HEK293T (cell line): ENCODE results near the gene GYPC.

Experiments
- FOXK2 ChIP-seq: fragments of 450-650 bp; IDR thresholded peaks from 2 replicates; pipeline ENCODE4 v1.6.1; 2016; ENCODE audit warnings: mild to moderate bottlenecking
- FOXM1 ChIP-seq: fragments of 450-650 bp; IDR thresholded peaks from 2 replicates; pipeline ENCODE4 v1.6.1; 2017; ENCODE audit warnings: mild to moderate bottlenecking, borderline replicate concordance
- HDGF ChIP-seq: fragments of 450-650 bp; IDR thresholded peaks from 2 replicates; pipeline ENCODE4 v1.6.1; 2017; ENCODE audit warnings: antibody characterized with exemption, borderline replicate concordance
- LEF1 ChIP-seq: fragments of 450-650 bp; IDR thresholded peaks from 2 replicates; pipeline ENCODE4 v1.6.1; 2017; ENCODE audit warnings: mild to moderate bottlenecking, borderline replicate concordance
- SP1 ChIP-seq: fragments of 450-650 bp; IDR thresholded peaks from 2 replicates; pipeline ENCODE4 v1.6.1; 2017
- SUZ12 ChIP-seq: fragments of 450-650 bp; IDR thresholded peaks from 2 replicates; pipeline ENCODE4 v1.6.1; 2016; ENCODE audit warnings: mild to moderate bottlenecking
- TARDBP ChIP-seq: fragments of 450-650 bp; IDR thresholded peaks from 2 replicates; pipeline ENCODE4 v1.6.1; 2016

GRCh38 chr2:126719191-126719832 is 63.4 kb downstream of the GYPC start:
- TF ChIP-seq SUZ12 (no peak), FOXM1 (no peak), TARDBP (no peak), FOXK2 (no peak), HDGF (no peak), SP1 (no peak), LEF1 (no peak)
